HFFc6 (cell line): ENCODE measurements around the gene TRPM4. TPM values are rescaled to one million over a fixed set of nuclear protein-coding genes. Genes with fewer than 3 reads are reported as not detected.

ENCODE experiments used
- DNase-seq: peaks from one replicate; pipeline ENCODE4 v3.0.0-alpha.2; 2018
- H3K27ac Mint-ChIP-seq: 2 replicates; pipeline ENCODE4 v1.8.0; 2020; ENCODE audit warnings: mild to moderate bottlenecking, mixed read lengths
- H3K27me3 Mint-ChIP-seq: 2 replicates; pipeline ENCODE4 v1.8.0; 2021; ENCODE audit warnings: mild to moderate bottlenecking, moderate library complexity, mixed read lengths; ENCODE audit not compliant: insufficient read depth
- H3K36me3 Mint-ChIP-seq: 2 replicates; pipeline ENCODE4 v1.8.0; 2021; ENCODE audit warnings: low read depth, mixed read lengths
- H3K4me1 Mint-ChIP-seq: 2 replicates; pipeline ENCODE4 v1.8.0; 2020; ENCODE audit warnings: low read depth, mixed read lengths
- H3K4me3 Mint-ChIP-seq: 2 replicates; pipeline ENCODE4 v1.8.0; 2020; ENCODE audit warnings: mild to moderate bottlenecking, moderate library complexity, mixed read lengths
- H3K9me3 Mint-ChIP-seq: 2 replicates; pipeline ENCODE4 v1.8.0; 2020; ENCODE audit warnings: mild to moderate bottlenecking, mixed read lengths
- total RNA-seq, 6 experiments: library from RNA; stranded (reverse); fragmentation: NEBNext Ultra II Directional; extraction: Animal tissue kit (Norgen Biotek cat#: 25700); gene quantifications; 2 replicates in 1 of 6; 3 replicates in 5 of 6; pipeline ENCODE4 v1.2.3, GENCODE V29; 2021
- TF ChIP-seq, protein P1 (sequence below): fragments of 200-600 bp; sonication (generic); IDR thresholded peaks from 2 replicates; pipeline ENCODE4 v1.5.0; 2021; ENCODE audit warnings: antibody characterized with exemption, mild to moderate bottlenecking

The TRPM4 gene
- total RNA-seq, 6 experiments from 2014 or later, result 25.5 to 32.5 (median 30.5) TPM

DNA sequence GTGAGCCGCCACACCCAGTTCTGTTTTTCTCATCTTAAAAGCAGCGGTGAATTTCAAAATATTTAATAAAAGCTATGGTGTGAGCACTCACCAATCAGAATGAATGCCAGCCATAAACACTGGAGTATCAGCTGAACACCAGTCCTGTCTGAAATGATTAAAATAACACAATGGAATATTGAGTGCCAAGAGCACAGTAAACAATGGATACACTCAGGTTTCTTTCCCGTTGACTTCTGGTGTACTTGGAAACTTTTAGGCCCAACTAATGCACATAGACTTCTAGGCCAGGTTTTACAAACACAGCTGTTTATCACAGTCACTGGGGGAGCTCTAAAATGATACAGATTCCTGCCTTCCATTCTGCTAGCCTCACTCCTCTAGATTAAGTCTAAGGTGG lies 99.1 kb downstream of the TRPM4 start:
- TF ChIP-seq, protein P1, sequence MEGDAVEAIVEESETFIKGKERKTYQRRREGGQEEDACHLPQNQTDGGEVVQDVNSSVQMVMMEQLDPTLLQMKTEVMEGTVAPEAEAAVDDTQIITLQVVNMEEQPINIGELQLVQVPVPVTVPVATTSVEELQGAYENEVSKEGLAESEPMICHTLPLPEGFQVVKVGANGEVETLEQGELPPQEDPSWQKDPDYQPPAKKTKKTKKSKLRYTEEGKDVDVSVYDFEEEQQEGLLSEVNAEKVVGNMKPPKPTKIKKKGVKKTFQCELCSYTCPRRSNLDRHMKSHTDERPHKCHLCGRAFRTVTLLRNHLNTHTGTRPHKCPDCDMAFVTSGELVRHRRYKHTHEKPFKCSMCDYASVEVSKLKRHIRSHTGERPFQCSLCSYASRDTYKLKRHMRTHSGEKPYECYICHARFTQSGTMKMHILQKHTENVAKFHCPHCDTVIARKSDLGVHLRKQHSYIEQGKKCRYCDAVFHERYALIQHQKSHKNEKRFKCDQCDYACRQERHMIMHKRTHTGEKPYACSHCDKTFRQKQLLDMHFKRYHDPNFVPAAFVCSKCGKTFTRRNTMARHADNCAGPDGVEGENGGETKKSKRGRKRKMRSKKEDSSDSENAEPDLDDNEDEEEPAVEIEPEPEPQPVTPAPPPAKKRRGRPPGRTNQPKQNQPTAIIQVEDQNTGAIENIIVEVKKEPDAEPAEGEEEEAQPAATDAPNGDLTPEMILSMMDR, result no peak
- H3K4me3 Mint-ChIP-seq, result no peak overlapping the region
- H3K9me3 Mint-ChIP-seq, result peaks cover 21% of the 10 kb centered on the region
- H3K36me3 Mint-ChIP-seq, result peaks cover 16% of the 10 kb centered on the region
- H3K27me3 Mint-ChIP-seq, result peaks cover 29% of the 10 kb centered on the region
- H3K4me1 Mint-ChIP-seq, result no peaks in the 10 kb centered on the region
- H3K27ac Mint-ChIP-seq, result no peak overlapping the region
- DNase-seq, result no peak

Other genes starting within 250 kb of the TRPM4 start
- gene DHDH, start 224.1 kb upstream of the TRPM4 start, total RNA-seq, result not detected
- 100 to 1,000 TPM; 223 to 260 (median 244) TPM for gene BAX, start 202.9 kb upstream of the TRPM4 start, total RNA-seq
- gene FTL, start 192.5 kb upstream of the TRPM4 start, total RNA-seq, result 1,000 to 10,000 TPM; 2,438 to 4,450 (median 3,824) TPM
- gene GYS1, start 164.5 kb upstream of the TRPM4 start, total RNA-seq, result 10 to 100 TPM; 76.0 to 90.8 (median 87.5) TPM
- gene RUVBL2, start 163.9 kb upstream of the TRPM4 start, total RNA-seq, result 100 to 1,000 TPM; 131 to 161 (median 159) TPM
- gene LHB, start 140.7 kb upstream of the TRPM4 start, total RNA-seq, result under 1 TPM in 1 of 6 experiments, not detected in 5; 0.46 TPM
- not detected for gene CGB3, start 133.5 kb upstream of the TRPM4 start, total RNA-seq
- gene CGB2, start 125.9 kb upstream of the TRPM4 start, total RNA-seq, result under 1 TPM in 1 of 6 experiments, not detected in 5; 0.55 TPM
- 1 to 10 TPM in 1 of 6 experiments, under 1 TPM in 1, not detected in 4; 0.38 to 1.0 TPM for gene CGB1, start 120.9 kb upstream of the TRPM4 start, total RNA-seq
- under 1 TPM in 2 of 6 experiments, not detected in 4; 0.23 to 0.75 TPM for gene CGB5, start 113.9 kb upstream of the TRPM4 start, total RNA-seq
- gene CGB8, start 108.7 kb upstream of the TRPM4 start, total RNA-seq, result 1 to 10 TPM in 4 of 6 experiments, under 1 TPM in 1, not detected in 1; 0.83 to 3.8 (median 3.7) TPM
- gene CGB7, start 100.0 kb upstream of the TRPM4 start, total RNA-seq, result 1 to 10 TPM in 4 of 6 experiments, under 1 TPM in 2; 0.36 to 2.2 (median 2.1) TPM
- gene NTF4, start 93.0 kb upstream of the TRPM4 start, total RNA-seq, result 1 to 10 TPM in 2 of 6 experiments, under 1 TPM in 2, not detected in 2; 0.82 to 1.5 (median 1.1) TPM
- not detected for gene KCNA7, start 85.1 kb upstream of the TRPM4 start, total RNA-seq
- gene SNRNP70, start 72.3 kb upstream of the TRPM4 start, total RNA-seq, result 100 to 1,000 TPM; 134 to 164 (median 156) TPM
- gene LIN7B, start 43.4 kb upstream of the TRPM4 start, total RNA-seq, result 10 to 100 TPM in 4 of 6 experiments, 1 to 10 TPM in 2; 9.3 to 12.7 (median 10.2) TPM
- gene C19orf73, start 38.6 kb upstream of the TRPM4 start, total RNA-seq, result 1 to 10 TPM in 1 of 6 experiments, under 1 TPM in 5; 0.60 to 1.1 (median 0.71) TPM
- gene PPFIA3, start 38.2 kb upstream of the TRPM4 start, total RNA-seq, result 1 to 10 TPM; 1.9 to 2.4 (median 2.3) TPM
- not detected for gene HRC, start 2.4 kb upstream of the TRPM4 start, total RNA-seq
- under 1 TPM in 5 of 6 experiments, not detected in 1; 0.26 to 0.53 (median 0.40) TPM for gene SLC6A16, start 167.4 kb downstream of the TRPM4 start, total RNA-seq
- not detected for gene CD37, start 177.6 kb downstream of the TRPM4 start, total RNA-seq
- gene TEAD2, start 204.6 kb downstream of the TRPM4 start, total RNA-seq, result 10 to 100 TPM; 16.5 to 23.1 (median 20.8) TPM
- not detected for gene DKKL1, start 206.1 kb downstream of the TRPM4 start, total RNA-seq
- gene KASH5, start 230.5 kb downstream of the TRPM4 start, total RNA-seq, result not detected